HG02852 (cell line): ENCODE measurements around the gene ADARB2.
"Not testable (repeated sequence)": the region's sequence is repeated elsewhere in the genome, so short reads cannot be mapped to it uniquely, and the experiment has no call there.

Experiments
- ATAC-seq: cut with Tn5 transposase; IDR thresholded peaks from one replicate; pipeline ENCODE4 v1.9.1; 2021; ENCODE audit warnings: mild to moderate bottlenecking, moderate library complexity; ENCODE audit not compliant: unreplicated experiment

Gene ADARB2

DNA sequence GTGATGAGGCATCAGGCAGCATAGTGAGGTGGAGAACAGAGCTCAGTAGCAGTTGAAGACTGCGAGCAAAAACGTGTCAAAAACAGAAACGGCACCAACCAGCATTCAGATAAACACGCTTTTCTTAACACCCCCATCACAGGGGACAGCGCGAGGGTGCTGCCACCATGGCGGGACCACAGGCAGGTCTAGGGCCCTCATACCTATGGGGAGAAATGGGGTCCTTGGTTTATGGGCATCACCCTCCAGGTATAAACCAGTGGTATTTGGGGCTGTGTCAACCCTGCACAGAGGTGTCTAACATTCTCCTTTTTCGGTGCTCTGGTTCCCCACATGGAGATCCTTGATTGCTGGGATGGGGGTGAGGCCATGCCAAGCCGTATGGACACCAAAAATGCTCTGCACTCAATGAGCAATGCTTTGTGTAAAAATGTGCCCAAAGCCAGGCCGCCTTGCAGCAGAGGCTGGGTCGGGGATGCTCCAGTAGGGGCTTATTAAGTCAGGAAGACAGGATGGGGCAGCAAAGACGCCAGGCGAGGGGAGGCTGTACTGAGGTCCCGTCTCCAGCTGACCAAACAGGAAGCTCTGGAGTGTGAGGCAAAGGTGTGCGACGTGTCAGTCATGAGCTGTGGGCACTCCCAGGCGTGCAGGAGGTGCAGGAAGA, 489.6 kb downstream of the ADARB2 start:
- no peak for ATAC-seq

- ATAC-seq, result no peak
Observed at GRCh38 chr10:1244493-1244892, 492.8 kb downstream of the ADARB2 start.

- no peak for ATAC-seq
Observed at GRCh38 chr10:1243486-1244234, 493.7 kb downstream of the ADARB2 start.

- no peak for ATAC-seq
Observed at GRCh38 chr10:1242975-1243374, 494.4 kb downstream of the ADARB2 start.

GRCh38 chr10:1241973-1242935, 495.1 kb downstream of the ADARB2 start:
- no peak for ATAC-seq

GRCh38 chr10:1241322-1241890, 495.9 kb downstream of the ADARB2 start:
- ATAC-seq, result no peak

- no peak for ATAC-seq
Observed at GRCh38 chr10:1240341-1240775, 497.0 kb downstream of the ADARB2 start.

DNA sequence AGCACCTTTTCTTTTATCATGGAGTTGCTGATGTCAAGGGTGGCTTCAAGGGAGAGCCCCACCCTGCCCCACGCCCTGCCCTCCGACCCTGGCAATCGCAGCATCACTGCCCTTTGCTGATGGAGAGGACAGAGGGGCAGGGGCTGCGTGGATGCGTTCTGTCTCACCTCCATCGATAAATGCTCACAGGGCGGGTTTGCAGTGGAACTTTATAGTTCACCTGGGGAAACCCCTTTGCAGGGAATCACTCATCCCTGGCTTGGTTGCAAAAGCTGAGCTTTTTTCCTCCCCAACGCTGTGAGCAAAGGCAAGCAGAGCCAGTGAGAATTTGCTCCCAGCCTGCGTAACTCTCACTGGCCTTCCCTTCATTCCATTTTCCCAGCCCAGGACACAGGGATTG, 504.3 kb downstream of the ADARB2 start:
- no peak for ATAC-seq

GRCh38 chr10:1232164-1232911, 505.0 kb downstream of the ADARB2 start:
- no peak for ATAC-seq

DNA sequence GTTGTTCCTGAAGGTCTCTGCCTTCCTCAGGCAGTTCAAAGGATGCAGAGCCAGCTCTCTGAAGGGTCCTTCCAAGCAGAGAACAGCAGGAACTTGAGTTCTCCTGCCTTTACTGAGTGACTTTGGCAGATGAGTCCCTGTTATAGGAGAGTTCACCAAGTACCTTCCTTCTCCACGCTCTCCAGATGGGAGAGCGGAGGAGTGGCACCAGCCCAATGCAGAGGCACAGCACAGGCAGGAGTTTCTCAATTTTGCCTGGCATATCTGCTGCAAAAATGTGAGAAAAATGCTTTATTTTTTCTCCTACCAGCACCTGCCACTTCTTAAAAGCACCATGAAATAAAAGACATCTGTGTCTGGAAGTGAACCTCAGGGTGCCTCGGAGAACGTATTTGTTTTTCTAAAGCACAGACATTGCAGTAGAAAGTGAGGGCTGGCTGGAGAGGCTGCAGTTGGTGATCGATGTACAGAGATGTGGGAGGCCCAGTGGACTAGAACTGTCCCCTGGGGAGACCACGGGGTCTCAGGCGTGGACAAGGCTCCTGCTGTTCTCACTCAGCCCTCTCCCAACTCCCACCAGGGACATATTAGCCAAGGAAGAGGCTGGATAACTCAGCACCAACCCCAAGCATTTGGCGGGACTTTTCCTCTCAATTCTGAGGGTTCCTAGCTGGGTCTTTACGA, 506.6 kb downstream of the ADARB2 start:
- no peak for ATAC-seq

DNA sequence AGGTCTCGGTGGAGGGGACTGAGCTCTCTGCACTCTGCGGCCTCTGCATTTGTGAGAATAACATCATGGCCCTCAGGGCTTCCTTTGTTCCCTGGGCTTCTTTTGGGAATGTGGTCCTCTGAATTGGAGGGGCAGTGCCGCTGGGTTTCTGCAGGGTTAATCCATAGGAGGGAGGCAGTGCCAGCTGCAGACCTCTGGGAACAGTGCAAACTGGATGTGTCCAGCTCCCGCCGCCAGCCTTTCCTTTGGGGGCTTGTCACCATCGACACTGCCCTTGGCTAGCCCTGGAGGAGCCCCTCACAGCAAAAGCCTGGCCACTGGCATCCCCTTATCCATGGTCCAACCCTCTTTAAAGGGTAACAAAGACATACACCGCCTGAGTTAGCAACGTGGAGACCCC, 507.2 kb downstream of the ADARB2 start:
- no peak for ATAC-seq

- no peak for ATAC-seq
Observed at GRCh38 chr10:1229574-1229973, 507.8 kb downstream of the ADARB2 start.

- no peak for ATAC-seq
Observed at GRCh38 chr10:1229116-1229515, 508.2 kb downstream of the ADARB2 start.

- no peak for ATAC-seq
Observed at GRCh38 chr10:1228467-1228975, 508.8 kb downstream of the ADARB2 start.

DNA sequence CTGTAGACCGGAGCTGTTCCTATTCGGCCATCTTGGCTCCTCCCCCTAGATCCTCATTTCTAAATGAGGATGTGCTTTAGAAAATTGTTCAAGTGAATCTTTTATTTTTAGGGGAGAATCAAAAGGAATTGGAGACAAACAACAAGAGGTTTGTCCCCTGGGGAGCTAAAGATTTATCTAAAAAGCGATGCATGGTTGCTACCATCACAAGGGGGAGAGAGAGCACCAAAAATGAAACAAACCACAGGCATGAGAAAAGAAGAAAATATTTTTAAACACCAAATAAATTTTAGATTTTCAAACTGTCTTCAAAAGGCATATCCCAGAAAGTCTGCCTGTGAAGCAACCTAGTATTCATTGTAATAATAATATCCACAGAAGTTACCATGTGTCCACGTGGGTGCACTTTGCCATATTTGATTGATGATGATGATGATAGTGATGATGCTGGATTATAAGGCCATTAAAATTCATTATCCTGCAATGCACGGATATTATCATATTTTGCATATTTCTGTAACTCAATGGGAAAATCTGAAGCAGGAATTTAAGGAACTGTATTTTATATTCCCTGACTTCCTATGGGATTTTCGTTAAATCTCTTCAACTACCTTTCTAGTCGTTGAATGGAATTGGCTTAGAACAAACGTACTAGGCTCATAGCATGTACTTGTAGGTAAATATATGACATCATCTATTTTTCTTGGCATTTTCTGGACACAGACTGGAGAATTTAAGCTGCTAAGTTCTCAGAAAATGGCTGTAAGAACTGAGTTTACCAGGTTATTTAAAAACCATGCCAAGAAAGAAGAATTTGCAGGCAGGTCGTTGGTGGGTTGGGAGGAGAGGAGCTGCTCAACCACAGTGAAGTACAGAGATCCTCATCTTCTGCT, 509.6 kb downstream of the ADARB2 start:
- ATAC-seq, result no peak

- ATAC-seq, result not testable (repeated sequence)
Observed at GRCh38 chr10:1226907-1227306, 510.4 kb downstream of the ADARB2 start.

DNA sequence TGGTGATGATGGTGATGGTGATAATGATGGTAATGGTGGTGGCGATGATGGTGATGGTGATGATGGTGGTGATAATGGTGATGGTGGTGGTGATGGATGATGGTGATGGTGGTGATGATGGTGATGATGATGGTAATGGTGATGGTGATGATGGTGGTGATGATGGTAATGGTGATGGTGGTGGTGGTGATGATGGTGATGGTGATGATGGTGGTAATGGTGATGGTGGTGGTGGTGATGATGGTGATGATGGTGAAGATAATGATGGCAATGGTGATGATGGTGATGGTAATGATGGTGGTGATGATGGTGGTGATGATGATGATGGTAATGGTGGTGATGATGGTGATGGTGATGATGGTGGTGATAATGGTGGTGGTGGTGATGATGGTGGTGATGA, 517.5 kb downstream of the ADARB2 start:
- not testable (repeated sequence) for ATAC-seq

DNA sequence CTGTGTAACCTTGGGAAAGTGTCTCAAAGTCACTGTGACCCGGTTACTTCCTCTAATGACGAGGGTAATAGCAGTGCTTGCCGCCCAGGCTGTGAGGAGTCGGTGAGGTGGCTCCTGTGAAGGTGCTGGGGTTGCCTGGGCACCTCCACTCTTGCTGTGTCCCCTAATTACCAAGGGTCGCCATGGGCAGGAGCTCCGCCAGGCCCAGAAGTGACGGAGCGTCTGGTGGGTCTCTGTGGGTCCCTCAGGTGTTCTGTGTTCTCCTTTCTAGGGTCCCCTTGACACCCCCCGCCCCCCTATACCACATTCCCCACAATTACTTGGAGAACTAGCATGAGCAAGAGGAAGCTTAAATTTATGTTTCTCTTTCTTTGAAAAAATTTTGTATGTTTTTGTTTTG, 519.7 kb downstream of the ADARB2 start:
- ATAC-seq, result no peak

- ATAC-seq, result no peak
Observed at GRCh38 chr10:1217237-1217587, 520.1 kb downstream of the ADARB2 start.
